SJCRH30 (cell line): ENCODE measurements around the gene TULP3. TPM values are rescaled to one million over a fixed set of nuclear protein-coding genes. Genes with fewer than 3 reads are reported as not detected.
"Not testable (repeated sequence)": the region's sequence is repeated elsewhere in the genome, so short reads cannot be mapped to it uniquely, and the experiment has no call there.

Experiments
- DNase-seq, 2 experiments: peaks; one replicate each; pipeline ENCODE4 v3.0.0-alpha.2; 2015 to 2020
- H3K27ac ChIP-seq: fragments of 250-450 bp; sonication (Bioruptor Pico); 2 replicates; pipeline ENCODE4 v1.5.1; 2020; ENCODE audit warnings: mild to moderate bottlenecking, moderate library complexity
- H3K27me3 ChIP-seq: fragments of 250-450 bp; sonication (Bioruptor Pico); 2 replicates; pipeline ENCODE4 v1.5.1; 2020; ENCODE audit warnings: mild to moderate bottlenecking, moderate library complexity
- H3K36me3 ChIP-seq: fragments of 250-450 bp; sonication (Bioruptor Pico); 2 replicates; pipeline ENCODE4 v1.5.1; 2020; ENCODE audit warnings: mild to moderate bottlenecking, moderate library complexity
- H3K4me1 ChIP-seq: fragments of 250-450 bp; sonication (Bioruptor Pico); 2 replicates; pipeline ENCODE4 v1.5.1; 2020; ENCODE audit warnings: mild to moderate bottlenecking, moderate library complexity
- H3K4me3 ChIP-seq: fragments of 250-450 bp; sonication (Bioruptor Pico); 2 replicates; pipeline ENCODE4 v1.5.1; 2020; ENCODE audit warnings: mild to moderate bottlenecking, moderate library complexity
- H3K9me3 ChIP-seq: fragments of 250-450 bp; sonication (Bioruptor Pico); replicated peaks from 2 replicates; pipeline ENCODE4 v1.5.1; 2020; ENCODE audit warnings: mild to moderate bottlenecking, moderate library complexity
- total RNA-seq: library from RNA; depleted of rRNA; stranded (reverse); fragments of >200 nt; shearing (Covaris generic); gene quantifications from 2 replicates; pipeline ENCODE4 v1.2.3, GENCODE V29; 2014

Gene TULP3
- total RNA-seq, 1 experiment from 2014 or later: 45.2 TPM

DNA sequence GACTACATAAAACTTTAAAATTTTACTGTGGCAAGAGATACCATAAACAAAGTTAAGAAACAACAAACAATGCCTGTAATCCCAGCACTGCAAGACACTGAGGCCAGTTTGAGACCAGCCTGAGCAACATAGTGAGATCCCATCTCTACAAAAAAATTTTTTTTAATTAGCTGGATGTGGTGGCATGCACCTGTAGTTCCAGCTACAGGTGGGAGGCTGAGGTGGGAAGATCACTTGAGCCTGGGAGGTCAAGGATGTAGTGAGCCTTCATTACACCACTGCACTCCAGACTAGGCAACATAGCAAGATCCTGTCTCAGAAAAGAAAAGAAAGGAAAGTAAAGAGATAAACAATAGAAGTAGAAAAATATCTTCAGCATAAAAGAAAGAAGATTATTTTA, 30.5 kb upstream of the TULP3 start:
- H3K27me3 ChIP-seq: no peaks in the 10 kb centered on the region
- H3K4me3 ChIP-seq: no peak overlapping the region
- H3K36me3 ChIP-seq: peaks cover 70% of the 10 kb centered on the region
- DNase-seq: no peak
- no peaks in the 10 kb centered on the region for H3K9me3 ChIP-seq
- no peak overlapping the region for H3K27ac ChIP-seq
- no peaks in the 10 kb centered on the region for H3K4me1 ChIP-seq

DNA sequence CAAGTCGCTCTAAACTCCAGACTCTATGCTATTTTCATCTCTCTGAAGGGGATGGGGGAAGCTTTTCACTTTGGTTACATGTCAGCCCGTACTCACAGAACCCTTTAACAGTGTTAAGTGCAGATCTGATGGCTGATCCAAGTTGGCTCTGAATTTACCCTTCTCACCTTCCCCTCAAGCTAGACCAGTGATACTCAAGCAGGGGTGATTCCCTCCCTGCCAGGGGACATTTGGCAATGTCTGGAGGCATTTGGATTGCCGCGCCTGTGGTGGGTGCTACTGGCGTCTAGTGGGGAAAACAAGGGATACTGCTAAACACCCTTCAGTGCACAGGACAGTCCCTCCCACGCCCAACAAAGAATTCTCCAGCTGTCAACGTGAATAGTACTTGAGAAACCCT, 27.8 kb upstream of the TULP3 start:
- no peak for DNase-seq
- no peak overlapping the region for H3K4me3 ChIP-seq
- no peaks in the 10 kb centered on the region for H3K27me3 ChIP-seq
- H3K4me1 ChIP-seq: no peaks in the 10 kb centered on the region
- no peaks in the 10 kb centered on the region for H3K9me3 ChIP-seq
- H3K27ac ChIP-seq: no peak overlapping the region
- H3K36me3 ChIP-seq: peaks cover 92% of the 10 kb centered on the region

DNA sequence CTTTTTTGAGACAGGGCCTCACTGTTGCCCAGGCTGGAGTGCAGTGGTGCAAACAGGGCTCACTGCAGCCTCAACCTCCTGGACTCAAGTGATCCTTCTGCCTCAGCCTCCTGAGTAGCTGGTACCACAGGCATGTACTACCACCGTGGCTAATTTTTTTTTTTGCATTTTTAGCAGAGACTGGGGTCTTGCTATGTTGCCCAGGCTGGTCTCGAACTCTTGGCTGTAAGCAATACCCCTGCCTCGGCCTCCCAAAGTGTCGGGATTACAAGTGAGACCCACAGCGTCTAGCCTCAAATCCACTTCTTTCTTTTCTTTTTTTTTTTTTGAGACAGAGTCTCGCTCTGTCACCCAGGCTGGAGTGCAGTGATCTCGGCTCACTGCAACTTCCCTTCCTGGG, 27.3 kb upstream of the TULP3 start:
- not testable (repeated sequence) for H3K4me3 ChIP-seq, H3K27me3 ChIP-seq, DNase-seq, H3K9me3 ChIP-seq, H3K4me1 ChIP-seq, H3K27ac ChIP-seq
- H3K36me3 ChIP-seq: peaks cover 92% of the 10 kb centered on the region

DNA sequence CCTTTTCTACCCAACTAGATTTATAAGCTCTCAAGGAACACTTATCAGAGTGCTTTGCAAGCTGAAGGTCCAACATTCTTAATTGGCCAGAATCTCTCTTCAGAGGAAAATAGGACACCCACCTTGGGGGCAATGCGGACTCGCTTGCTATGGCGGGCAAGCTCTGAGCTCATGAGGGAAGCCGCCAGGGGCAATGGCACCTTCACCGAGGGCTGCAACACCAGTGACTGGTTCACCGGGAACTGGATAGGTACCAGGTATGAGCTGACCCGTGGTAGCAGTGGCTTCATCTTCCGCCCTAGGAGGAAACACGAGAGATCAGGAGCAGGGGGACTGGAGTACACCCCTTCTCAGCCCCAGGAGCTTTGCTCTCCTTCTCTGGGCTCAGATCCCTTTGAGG, 26.5 kb upstream of the TULP3 start:
- no peak overlapping the region for H3K4me3 ChIP-seq
- no peaks in the 10 kb centered on the region for H3K9me3 ChIP-seq
- H3K27ac ChIP-seq: no peak overlapping the region
- H3K4me1 ChIP-seq: no peaks in the 10 kb centered on the region
- no peaks in the 10 kb centered on the region for H3K27me3 ChIP-seq
- DNase-seq: no peak
- H3K36me3 ChIP-seq: peaks cover 92% of the 10 kb centered on the region

DNA sequence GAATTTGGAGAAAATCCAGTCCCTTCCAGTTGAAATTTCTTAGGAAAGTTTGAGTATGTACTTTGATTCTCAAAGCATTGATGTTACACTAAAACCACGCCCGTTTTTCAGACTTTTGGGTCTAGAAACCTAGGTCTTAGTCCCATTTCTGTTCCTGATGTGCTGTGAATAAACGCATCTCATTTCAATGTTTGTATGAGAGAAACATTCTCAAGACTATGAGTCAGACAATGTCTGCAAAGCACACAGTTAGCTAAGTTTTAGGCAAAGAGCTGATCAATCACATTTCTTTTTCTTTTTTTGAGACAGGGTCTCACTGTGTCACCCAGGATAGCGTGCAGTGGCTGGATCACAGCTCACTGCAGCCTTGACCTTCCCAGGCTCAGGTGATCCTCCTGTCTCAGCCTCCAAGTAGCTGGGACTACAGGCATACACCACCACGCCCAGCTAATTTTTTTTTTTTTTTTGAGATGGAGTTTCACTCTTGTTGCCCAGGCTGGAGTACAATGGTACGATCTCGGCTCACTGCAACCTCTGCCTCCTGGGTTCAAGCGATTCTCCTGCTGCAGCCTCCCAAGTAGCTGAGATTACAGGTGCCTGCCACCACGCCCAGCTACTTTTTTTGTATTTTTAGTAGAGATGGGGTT, 21.6 kb upstream of the TULP3 start:
- H3K9me3 ChIP-seq, H3K4me3 ChIP-seq, H3K4me1 ChIP-seq, H3K27ac ChIP-seq, H3K27me3 ChIP-seq, DNase-seq: not testable (repeated sequence)
- H3K36me3 ChIP-seq: peaks cover 89% of the 10 kb centered on the region

DNA sequence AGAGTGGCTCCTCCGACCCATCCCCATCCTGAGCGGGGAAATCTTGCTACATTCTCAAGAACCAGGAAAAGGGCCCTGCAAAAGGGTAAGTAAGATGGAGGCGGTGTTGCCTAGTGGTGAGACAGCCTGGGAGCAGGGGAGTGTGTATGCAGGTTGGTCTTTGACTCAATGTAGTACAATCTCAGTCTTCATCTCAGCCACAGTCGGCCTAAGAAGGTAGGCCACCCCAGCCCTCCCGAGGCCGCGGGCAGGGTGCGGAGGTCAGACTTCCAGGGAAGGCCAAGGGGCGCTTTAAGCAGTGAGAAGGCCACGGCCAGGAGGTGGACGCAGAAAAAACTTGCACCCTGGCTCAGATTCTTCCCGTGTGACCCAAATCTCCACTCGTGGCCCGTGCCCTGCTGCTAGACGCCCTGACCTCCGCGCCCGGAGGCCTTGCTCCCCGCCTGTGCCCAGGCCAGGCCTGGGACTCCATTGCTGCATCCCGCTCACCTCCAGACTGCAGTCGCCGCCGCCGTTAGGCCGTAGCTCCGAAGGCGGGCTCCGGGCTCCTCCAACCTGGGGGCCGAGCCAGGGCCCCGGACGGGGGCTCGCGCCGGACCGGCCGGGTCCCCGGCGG, 14.2 kb upstream of the TULP3 start:
- Histone ChIP-seq H3K27ac (peak overlapping the region; percentile 99), H3K36me3 (peaks cover 41% of the 10 kb centered on the region)
- peak; percentile 49 to 54 for DNase-seq

DNA sequence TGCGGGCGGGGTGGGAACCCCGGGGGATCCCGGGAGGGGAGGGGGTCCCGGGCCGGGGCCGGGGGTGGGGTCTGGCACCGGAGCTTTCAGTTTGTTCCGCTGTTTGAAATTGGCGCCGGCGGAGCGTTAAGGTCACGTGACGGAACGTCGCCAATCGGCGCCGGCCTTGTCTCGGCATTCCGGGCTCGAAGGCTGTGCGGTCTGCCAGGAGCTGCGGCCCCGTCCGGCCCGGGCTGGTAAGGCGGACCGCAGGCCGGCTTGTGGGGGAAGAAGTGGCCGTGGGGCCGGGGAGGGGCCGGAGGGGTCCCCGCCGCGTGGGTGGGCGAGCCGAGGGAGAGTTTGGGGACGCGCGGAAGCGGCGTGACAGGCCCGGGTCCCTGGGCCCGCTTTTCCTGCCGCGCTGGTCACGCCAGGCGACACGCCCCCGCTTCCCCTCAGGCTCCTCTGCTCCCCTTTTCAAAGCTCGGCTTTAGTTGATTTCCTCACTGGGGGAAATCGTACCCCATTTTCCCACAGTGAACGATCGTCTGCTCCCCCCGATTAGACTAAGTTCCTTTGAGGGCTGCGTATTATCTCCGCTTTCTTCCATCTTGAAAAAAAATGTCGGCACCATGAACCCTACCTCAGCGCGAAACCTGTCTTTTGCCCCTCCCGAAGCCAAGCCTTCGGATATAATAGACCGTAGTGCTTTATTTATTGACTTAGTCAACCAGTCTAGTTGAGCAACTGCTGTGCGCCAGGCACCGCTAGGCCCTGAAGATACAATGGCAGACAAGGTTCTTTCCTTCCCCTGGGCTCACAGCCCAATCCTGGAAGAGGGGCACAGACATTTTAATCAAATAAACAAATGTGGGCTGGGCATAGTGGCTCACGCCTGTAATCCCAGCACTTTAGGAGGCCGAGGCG, 13.4 kb upstream of the TULP3 start, which contains the start of the genes FOXM1 and RHNO1:
Gene FOXM1, minus strand, starts transcription at position 128 of the 906 bp plus-strand sequence. CDS start 2,696 bp downstream, outside the sequence.
Gene RHNO1, plus strand, starts transcription at position 177 of the 906 bp plus-strand sequence. CDS start 8,144 bp downstream, outside the sequence.
- Histone ChIP-seq H3K4me1 (peaks cover 6% of the 10 kb centered on the region), H3K27me3 (no peaks in the 10 kb centered on the region), H3K27ac (peak within 1 kb of the TSS; percentile 99), H3K4me3 (peak within 1 kb of the TSS; percentile 97), H3K36me3 (peaks cover 34% of the 10 kb centered on the region), H3K9me3 (no peaks in the 10 kb centered on the region)
- peak; percentile 92 to 93 for DNase-seq

More for the DNA sequence above, 14.2 kb upstream of the TULP3 start:
- Histone ChIP-seq H3K4me1 (peaks cover 6% of the 10 kb centered on the region), H3K9me3 (no peaks in the 10 kb centered on the region), H3K27me3 (no peaks in the 10 kb centered on the region), H3K4me3 (peak overlapping the region; percentile 97)

DNA sequence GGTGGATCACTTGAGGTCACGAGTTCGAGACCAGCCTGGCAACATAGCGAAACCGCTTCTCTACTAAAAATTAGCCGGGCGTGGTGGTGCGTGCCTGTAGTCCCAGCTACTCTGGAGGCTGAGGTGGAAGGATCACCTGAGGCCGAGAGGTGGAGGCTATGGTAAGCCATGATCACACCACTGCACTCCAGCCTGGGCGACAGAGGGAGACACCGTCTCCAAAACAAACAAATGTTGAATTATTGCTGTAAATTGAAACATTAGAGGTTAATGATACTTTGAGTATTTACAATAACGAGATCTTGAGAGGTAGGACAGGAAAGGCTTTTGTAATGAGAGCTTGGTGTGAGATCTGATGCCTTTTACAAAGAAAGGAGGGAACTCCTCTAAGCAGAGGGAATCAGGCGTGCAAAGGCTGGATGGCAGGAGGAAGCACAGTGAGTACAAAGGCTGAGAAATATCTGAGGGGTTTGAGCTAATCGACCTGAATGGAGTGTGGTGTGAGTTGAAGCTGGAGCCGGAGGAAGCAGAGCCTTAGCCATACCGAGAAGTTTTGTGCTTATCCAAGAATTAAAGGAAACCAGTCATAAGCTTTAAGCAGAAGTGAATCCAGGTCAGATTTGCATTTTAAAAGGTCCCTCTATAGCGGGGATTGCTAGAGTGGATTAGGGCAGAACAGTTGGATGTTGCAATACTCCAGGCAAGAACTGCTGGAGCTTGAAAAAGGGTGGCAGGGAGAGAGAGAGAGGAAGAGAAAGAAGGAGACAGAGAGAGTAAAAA, 12.5 kb upstream of the TULP3 start:
- peak overlapping the region; percentile 97 for H3K4me3 ChIP-seq
- H3K36me3 ChIP-seq: peaks cover 27% of the 10 kb centered on the region
- no peaks in the 10 kb centered on the region for H3K9me3 ChIP-seq
- peak overlapping the region; percentile 99 for H3K27ac ChIP-seq
- peaks cover 6% of the 10 kb centered on the region for H3K4me1 ChIP-seq
- H3K27me3 ChIP-seq: no peaks in the 10 kb centered on the region
- no peak for DNase-seq

DNA sequence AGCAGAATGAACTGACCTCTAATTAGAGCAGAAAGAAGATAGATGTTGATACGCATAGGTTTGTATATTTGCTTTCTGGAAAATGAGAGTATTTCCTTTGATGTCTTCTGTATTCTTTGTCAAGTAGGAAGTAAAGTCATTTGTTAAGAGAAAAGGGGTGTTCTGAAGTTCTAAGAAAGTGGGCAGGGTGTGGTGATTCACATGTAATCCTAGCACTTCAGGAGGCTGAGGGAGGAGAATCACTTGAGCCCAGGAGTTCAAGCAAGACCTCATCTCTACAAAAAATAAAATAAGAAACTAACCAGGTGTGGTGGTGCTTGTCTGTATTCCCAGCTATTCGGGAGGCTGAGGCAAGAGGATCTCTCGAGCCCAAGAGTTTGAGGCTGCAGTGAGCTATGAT, 10.8 kb upstream of the TULP3 start:
- Histone ChIP-seq H3K27ac (no peak overlapping the region), H3K27me3 (no peaks in the 10 kb centered on the region), H3K4me3 (no peak overlapping the region), H3K4me1 (peaks cover 6% of the 10 kb centered on the region), H3K9me3 (no peaks in the 10 kb centered on the region), H3K36me3 (peaks cover 13% of the 10 kb centered on the region)
- no peak for DNase-seq

DNA sequence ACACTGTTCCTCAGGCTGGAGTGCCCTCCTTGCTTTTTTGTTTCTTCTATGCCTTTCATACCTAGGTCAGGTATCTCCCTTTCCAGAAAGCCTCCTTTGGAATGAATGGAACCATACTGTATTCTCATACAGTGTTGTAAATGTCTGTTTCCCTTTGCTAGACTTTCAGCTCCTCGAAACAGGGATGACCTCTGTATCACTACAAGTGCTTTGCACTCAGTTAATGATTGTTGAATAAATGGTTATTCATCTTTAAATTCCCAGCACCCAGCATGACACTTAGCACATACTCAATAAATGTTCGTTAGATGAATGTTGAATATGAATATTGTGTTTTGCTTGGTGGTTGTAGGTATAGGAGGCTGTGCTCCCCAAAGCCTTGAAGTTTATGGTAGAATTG, 5.9 kb upstream of the TULP3 start:
- H3K36me3 ChIP-seq: peaks cover 9% of the 10 kb centered on the region
- H3K27me3 ChIP-seq: no peaks in the 10 kb centered on the region
- H3K4me1 ChIP-seq: peaks cover 6% of the 10 kb centered on the region
- no peak for DNase-seq
- H3K27ac ChIP-seq: no peak overlapping the region
- H3K9me3 ChIP-seq: no peaks in the 10 kb centered on the region
- no peak overlapping the region for H3K4me3 ChIP-seq

DNA sequence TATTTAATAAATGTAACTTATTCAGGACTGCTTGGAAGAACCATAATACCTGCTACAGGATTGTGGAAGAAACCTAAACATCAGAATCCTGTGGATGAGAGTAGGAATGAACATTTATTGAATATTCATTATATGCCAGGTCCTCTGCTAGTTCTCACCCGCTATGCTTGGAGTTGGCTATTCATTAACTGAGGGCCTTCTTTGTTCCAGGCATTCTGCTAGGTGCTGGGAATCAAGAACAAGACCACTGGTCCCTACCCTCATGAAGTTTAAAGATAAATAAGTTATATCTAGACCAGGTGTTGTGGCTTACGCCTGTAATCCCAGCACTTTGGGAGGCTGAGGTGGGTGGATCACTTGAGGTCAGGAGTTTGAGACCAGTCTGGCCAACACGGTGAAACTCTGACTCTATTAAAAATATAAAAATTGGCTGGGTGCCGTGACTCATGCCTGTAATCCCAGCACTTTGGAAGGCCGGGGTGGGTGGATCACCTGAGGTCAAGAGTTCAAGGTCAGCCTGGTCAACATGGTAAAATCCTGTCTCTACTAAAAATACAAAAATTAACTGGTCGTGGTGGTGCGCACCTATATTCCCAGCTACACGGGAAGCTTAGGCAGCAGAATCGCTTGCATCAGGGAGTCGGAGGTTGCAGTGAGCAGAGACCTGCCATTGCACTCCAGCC, 3.8 kb upstream of the TULP3 start:
- Histone ChIP-seq H3K4me1 (peaks cover 10% of the 10 kb centered on the region), H3K4me3 (no peak overlapping the region), H3K36me3 (peaks cover 8% of the 10 kb centered on the region), H3K9me3 (no peaks in the 10 kb centered on the region), H3K27me3 (no peaks in the 10 kb centered on the region), H3K27ac (no peak overlapping the region)
- DNase-seq: no peak

DNA sequence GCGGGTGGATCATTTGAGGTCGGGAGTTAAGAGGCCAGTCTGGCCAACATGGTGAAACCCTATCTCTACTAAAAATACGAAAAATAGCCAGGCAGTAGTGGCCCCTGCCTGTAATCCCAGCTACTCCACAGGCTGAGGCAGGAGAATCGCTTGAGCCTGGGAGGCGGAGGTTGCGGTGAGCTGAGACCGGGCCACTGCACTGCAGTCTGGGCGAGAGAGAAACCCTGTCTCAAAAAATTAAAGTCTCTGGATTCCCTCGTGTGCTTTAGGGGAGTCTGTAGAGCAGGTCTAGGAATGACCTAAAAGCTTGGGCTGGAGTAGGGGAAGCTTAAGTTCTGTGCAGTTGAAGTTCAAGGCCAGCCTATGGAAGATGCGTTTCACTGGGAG, 697 bp upstream of the TULP3 start:
- Histone ChIP-seq H3K27me3 (no peaks in the 10 kb centered on the region), H3K36me3 (peaks cover 8% of the 10 kb centered on the region), H3K4me3 (peak overlapping the region; percentile 77), H3K27ac (peak overlapping the region; percentile 79), H3K9me3 (no peaks in the 10 kb centered on the region), H3K4me1 (peaks cover 10% of the 10 kb centered on the region)
- no peak for DNase-seq

DNA sequence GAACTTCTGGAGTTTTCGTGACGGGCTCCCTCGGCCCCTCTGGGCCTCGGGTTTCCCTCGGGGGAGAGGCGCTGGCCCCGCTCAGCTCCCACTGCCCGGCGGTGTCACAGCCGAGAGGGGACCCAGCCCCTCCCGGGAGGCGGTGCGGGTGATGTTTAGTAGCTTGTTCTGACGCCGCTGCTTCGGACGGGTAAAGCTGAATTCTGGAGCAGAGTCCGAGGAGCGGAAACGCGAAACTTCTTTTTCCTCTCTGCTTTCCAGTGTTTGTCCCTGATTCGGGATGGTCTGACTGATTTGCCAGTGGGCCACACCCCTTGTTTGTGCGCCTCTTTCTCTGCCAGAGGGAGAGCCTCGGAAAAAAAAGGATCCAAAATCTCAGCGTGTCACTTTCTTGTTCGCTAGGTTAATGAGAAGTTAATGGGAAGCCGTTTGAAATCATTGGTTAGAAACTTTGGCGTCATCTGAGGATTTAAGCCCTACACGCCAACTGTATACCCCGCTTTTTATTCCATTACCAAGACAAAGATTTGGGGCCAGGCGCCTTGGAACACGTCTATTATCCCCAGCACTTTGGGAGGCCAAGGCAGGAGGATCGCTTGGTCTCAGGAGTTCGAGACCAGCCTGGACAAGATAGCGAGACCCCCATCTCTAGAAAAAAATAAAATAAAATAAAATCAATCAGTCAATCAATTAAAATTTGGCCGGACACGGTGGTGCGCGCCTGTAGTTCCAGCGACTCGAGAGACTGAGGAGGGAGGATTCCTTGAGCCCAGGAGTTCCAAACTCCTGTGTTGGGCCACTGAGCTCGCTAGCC, 756 bp downstream of the TULP3 start:
- H3K27me3 ChIP-seq: no peaks in the 10 kb centered on the region
- peaks cover 5% of the 10 kb centered on the region; the same call in 1 of the 2 replicates for H3K4me1 ChIP-seq
- peak; percentile 79 to 84 for DNase-seq
- H3K9me3 ChIP-seq: no peaks in the 10 kb centered on the region
- peak overlapping the region; percentile 79 for H3K27ac ChIP-seq
- H3K4me3 ChIP-seq: peak overlapping the region; percentile 77
- 0 out of 2 replicates have a peak, but pooled peaks cover 3% of the 10 kb centered on the region for H3K36me3 ChIP-seq
